ENCODE results near the gene TAS1R2. TPM values are rescaled to one million over a fixed set of nuclear protein-coding genes. Genes with fewer than 3 reads are reported as not detected.

TAS1R2 gene
- total and polyA plus RNA-seq, 2 experiments from 2014 or later: not detected

DNA sequence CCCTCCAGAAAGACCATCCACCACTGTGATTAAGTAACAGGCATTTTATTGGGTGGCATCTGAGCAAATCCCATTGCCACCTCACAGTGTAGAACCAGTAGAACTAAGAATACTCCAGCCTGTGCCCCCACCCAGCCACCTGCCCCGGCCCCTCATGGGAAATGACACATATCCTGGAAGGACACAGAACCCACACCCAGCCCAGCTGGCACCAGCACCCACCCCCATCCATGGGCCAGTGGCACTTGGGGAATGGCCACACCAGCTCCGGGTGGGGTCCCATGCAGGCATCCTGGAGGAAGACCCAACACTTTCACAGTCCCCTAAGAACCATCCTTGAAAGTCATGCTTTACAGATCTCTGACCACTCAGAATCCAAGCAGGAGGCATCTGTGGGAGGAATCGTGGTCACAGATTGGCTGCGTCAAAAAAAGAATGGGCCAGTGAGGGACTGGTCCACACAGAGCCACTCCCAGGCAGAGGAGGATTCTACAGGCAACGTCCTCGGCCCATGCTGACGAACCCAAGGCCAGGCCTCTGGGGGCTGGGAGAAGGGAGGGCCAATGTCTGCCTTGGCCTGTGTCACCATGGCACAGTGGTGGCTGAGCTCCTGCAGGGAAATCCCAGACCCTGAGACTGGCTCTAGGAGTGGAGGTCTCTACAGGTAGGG, 12.1 kb upstream of the TAS1R2 start:
- Histone ChIP-seq H3K4me2 (no peak overlapping the region), H3K27ac (ENCODE audit: low read depth) (no peak overlapping the region), H3K79me2 (replicated peaks; ENCODE audit: insufficient read depth) (no peaks in the 10 kb centered on the region), H3K36me3 (ENCODE audit: insufficient read depth) (no peaks in the 10 kb centered on the region), H2AFZ (no peak overlapping the region), H3K4me1 (ENCODE audit: insufficient read depth) (no peaks in the 10 kb centered on the region), H3K9me2 (ENCODE audit: insufficient read depth) (no peaks in the 10 kb centered on the region), H3K4me3 (no peak overlapping the region), H4K20me1 (replicated peaks; ENCODE audit: insufficient read depth) (no peaks in the 10 kb centered on the region; the same call in 1 of the 2 replicates), H3K27me3 (ENCODE audit: insufficient read depth) (no peaks in the 10 kb centered on the region), H3F3A (replicated peaks; ENCODE audit: low read depth) (no peaks in the 10 kb centered on the region)
- Mint-ChIP-seq H3K27me3 (ENCODE audit: insufficient read depth, low read depth, poor library complexity) (peaks cover 6% of the 10 kb centered on the region), H3K36me3 (ENCODE audit: low read depth) (no peaks in the 10 kb centered on the region; the same call in 2 of the 3 replicates), H3K27ac (no peak overlapping the region), H3K4me1 (no peaks in the 10 kb centered on the region), H3K4me3 (no peak overlapping the region), H3K9me3 (no peaks in the 10 kb centered on the region)
- ATAC-seq (no peak), DNase-seq (ENCODE audit: low spot score) (no peak)
- TF ChIP-seq EZH2 (IDR thresholded peaks at IDR 0.05; ENCODE audit: low read depth, unreplicated experiment): no peak
- TF ChIP-seq, protein P1, sequence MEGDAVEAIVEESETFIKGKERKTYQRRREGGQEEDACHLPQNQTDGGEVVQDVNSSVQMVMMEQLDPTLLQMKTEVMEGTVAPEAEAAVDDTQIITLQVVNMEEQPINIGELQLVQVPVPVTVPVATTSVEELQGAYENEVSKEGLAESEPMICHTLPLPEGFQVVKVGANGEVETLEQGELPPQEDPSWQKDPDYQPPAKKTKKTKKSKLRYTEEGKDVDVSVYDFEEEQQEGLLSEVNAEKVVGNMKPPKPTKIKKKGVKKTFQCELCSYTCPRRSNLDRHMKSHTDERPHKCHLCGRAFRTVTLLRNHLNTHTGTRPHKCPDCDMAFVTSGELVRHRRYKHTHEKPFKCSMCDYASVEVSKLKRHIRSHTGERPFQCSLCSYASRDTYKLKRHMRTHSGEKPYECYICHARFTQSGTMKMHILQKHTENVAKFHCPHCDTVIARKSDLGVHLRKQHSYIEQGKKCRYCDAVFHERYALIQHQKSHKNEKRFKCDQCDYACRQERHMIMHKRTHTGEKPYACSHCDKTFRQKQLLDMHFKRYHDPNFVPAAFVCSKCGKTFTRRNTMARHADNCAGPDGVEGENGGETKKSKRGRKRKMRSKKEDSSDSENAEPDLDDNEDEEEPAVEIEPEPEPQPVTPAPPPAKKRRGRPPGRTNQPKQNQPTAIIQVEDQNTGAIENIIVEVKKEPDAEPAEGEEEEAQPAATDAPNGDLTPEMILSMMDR (conservative IDR thresholded peaks at IDR 0.05; ENCODE audit: low read depth in 2 of 2): no peak
- no peak for TF ChIP-seq ZNF114 (CRISPR knock-in tag; IDR thresholded peaks at IDR 0.05)
- TF ChIP-seq, protein P2, sequence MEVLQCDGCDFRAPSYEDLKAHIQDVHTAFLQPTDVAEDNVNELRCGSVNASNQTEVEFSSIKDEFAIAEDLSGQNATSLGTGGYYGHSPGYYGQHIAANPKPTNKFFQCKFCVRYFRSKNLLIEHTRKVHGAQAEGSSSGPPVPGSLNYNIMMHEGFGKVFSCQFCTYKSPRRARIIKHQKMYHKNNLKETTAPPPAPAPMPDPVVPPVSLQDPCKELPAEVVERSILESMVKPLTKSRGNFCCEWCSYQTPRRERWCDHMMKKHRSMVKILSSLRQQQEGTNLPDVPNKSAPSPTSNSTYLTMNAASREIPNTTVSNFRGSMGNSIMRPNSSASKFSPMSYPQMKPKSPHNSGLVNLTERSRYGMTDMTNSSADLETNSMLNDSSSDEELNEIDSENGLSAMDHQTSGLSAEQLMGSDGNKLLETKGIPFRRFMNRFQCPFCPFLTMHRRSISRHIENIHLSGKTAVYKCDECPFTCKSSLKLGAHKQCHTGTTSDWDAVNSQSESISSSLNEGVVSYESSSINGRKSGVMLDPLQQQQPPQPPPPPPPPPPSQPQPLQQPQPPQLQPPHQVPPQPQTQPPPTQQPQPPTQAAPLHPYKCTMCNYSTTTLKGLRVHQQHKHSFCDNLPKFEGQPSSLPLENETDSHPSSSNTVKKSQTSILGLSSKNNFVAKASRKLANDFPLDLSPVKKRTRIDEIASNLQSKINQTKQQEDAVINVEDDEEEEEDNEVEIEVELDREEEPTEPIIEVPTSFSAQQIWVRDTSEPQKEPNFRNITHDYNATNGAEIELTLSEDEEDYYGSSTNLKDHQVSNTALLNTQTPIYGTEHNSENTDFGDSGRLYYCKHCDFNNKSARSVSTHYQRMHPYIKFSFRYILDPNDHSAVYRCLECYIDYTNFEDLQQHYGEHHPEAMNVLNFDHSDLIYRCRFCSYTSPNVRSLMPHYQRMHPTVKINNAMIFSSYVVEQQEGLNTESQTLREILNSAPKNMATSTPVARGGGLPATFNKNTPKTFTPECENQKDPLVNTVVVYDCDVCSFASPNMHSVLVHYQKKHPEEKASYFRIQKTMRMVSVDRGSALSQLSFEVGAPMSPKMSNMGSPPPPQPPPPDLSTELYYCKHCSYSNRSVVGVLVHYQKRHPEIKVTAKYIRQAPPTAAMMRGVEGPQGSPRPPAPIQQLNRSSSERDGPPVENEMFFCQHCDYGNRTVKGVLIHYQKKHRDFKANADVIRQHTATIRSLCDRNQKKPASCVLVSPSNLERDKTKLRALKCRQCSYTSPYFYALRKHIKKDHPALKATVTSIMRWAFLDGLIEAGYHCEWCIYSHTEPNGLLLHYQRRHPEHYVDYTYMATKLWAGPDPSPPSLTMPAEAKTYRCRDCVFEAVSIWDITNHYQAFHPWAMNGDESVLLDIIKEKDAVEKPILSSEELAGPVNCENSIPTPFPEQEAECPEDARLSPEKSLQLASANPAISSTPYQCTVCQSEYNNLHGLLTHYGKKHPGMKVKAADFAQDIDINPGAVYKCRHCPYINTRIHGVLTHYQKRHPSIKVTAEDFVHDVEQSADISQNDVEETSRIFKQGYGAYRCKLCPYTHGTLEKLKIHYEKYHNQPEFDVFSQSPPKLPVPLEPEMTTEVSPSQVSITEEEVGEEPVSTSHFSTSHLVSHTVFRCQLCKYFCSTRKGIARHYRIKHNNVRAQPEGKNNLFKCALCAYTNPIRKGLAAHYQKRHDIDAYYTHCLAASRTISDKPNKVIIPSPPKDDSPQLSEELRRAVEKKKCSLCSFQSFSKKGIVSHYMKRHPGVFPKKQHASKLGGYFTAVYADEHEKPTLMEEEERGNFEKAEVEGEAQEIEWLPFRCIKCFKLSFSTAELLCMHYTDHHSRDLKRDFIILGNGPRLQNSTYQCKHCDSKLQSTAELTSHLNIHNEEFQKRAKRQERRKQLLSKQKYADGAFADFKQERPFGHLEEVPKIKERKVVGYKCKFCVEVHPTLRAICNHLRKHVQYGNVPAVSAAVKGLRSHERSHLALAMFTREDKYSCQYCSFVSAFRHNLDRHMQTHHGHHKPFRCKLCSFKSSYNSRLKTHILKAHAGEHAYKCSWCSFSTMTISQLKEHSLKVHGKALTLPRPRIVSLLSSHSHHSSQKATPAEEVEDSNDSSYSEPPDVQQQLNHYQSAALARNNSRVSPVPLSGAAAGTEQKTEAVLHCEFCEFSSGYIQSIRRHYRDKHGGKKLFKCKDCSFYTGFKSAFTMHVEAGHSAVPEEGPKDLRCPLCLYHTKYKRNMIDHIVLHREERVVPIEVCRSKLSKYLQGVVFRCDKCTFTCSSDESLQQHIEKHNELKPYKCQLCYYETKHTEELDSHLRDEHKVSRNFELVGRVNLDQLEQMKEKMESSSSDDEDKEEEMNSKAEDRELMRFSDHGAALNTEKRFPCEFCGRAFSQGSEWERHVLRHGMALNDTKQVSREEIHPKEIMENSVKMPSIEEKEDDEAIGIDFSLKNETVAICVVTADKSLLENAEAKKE (CRISPR knock-in tag; IDR thresholded peaks at IDR 0.05): no peak

All from GM23338 (cell line).